Esophagus squamous epithelium (tissue), 4 donors: Measurements from ENCODE around the gene HGD.

Source experiments
- CTCF ChIP-seq, 6 experiments: fragments of 450-650 bp in 4 of 6; fragments of 200-600 bp in 2 of 6; sonication (generic) in 2 of 6; IDR thresholded peaks; one replicate each; pipeline ENCODE4 v1.5.1; 2016 to 2019; ENCODE audit warnings: antibody characterized with exemption in 6 of 6, mild to moderate bottlenecking in 4 of 6, moderate library complexity in 4 of 6
- POLR2A ChIP-seq, 4 donors: fragments of 450-650 bp; IDR thresholded peaks; one replicate each; pipeline ENCODE4 v1.6.1; 2017; ENCODE audit warnings: antibody characterized with exemption in 4 of 4, mild to moderate bottlenecking in 4 of 4, moderate library complexity in 3 of 4

- TF ChIP-seq POLR2A (IDR thresholded peaks at IDR 0.05): no peak
- no peak for TF ChIP-seq CTCF (IDR thresholded peaks at IDR 0.05)
Measured at GRCh38 chr3:120685411-120685810, 3.4 kb upstream of the HGD start.
